ENCODE measurements around the gene ARSB. TPM values are rescaled to one million over a fixed set of nuclear protein-coding genes. Genes with fewer than 3 reads are reported as not detected.

ARSB gene
- total RNA-seq, 6 donors from 2014 or later = 9.8 to 24.1 (median 18.7) TPM

- no peaks in the 10 kb centered on the region for H3K4me1 ChIP-seq
- no peak overlapping the region for H3K4me3 ChIP-seq
- no peaks in the 10 kb centered on the region for H3K36me3 ChIP-seq
- TF ChIP-seq EP300 (IDR thresholded peaks at IDR 0.05) (no peak), POLR2AphosphoS5 (IDR thresholded peaks at IDR 0.05) (no peak), CTCF (IDR thresholded peaks at IDR 0.05) (no peak), POLR2A (IDR thresholded peaks at IDR 0.05) (no peak)
- DNase-seq (no peak), ATAC-seq (ENCODE audit: low FRiP score in 2 of 2) (peak in 1 of 2 donors; percentile 88)
- no peak overlapping the region for H3K27ac ChIP-seq
- H3K27me3 ChIP-seq = no peaks in the 10 kb centered on the region
- no peaks in the 10 kb centered on the region for H3K9me3 ChIP-seq
- WGBS, 2 donors = 93 to 94% methylated on average over 6 to 7 of the region's 7 CpGs
Measured at GRCh38 chr5:78757269-78758053, 227.6 kb downstream of the ARSB start.

- Histone ChIP-seq H3K9me3 (no peaks in the 10 kb centered on the region), H3K36me3 (no peaks in the 10 kb centered on the region), H3K27me3 (no peaks in the 10 kb centered on the region), H3K4me1 (no peaks in the 10 kb centered on the region), H3K27ac (no peak overlapping the region), H3K4me3 (no peak overlapping the region)
- WGBS, 2 donors = 81 to 88% methylated on average over 3 of the region's 3 CpGs
- no peak for DNase-seq
- ATAC-seq (ENCODE audit: low FRiP score in 2 of 2) = peak in 1 of 2 donors; percentile 7
- TF ChIP-seq POLR2A (IDR thresholded peaks at IDR 0.05) = no peak
- TF ChIP-seq CTCF (IDR thresholded peaks at IDR 0.05) = no peak
- no peak for TF ChIP-seq POLR2AphosphoS5 (IDR thresholded peaks at IDR 0.05)
- TF ChIP-seq EP300 (IDR thresholded peaks at IDR 0.05) = no peak
Measured at GRCh38 chr5:78756858-78757257, 228.3 kb downstream of the ARSB start.

- DNase-seq (no peak), ATAC-seq (ENCODE audit: low FRiP score in 2 of 2) (no peak)
- Histone ChIP-seq H3K9me3 (no peaks in the 10 kb centered on the region), H3K27ac (no peak overlapping the region), H3K4me1 (no peaks in the 10 kb centered on the region), H3K27me3 (no peaks in the 10 kb centered on the region), H3K36me3 (no peaks in the 10 kb centered on the region), H3K4me3 (no peak overlapping the region)
- WGBS, 2 donors = 64 to 71% methylated on average over 2 of the region's 2 CpGs
- TF ChIP-seq CTCF (IDR thresholded peaks at IDR 0.05) (no peak), POLR2AphosphoS5 (IDR thresholded peaks at IDR 0.05) (no peak), EP300 (IDR thresholded peaks at IDR 0.05) (no peak), POLR2A (IDR thresholded peaks at IDR 0.05) (no peak)
Measured at GRCh38 chr5:78755822-78756429, 229.2 kb downstream of the ARSB start.

- H3K27me3 ChIP-seq = no peaks in the 10 kb centered on the region
- H3K9me3 ChIP-seq = no peaks in the 10 kb centered on the region
- H3K27ac ChIP-seq = no peak overlapping the region
- no peaks in the 10 kb centered on the region for H3K4me1 ChIP-seq
- DNase-seq = no peak
- TF ChIP-seq CTCF (IDR thresholded peaks at IDR 0.05) (no peak), EP300 (IDR thresholded peaks at IDR 0.05) (no peak), POLR2AphosphoS5 (IDR thresholded peaks at IDR 0.05) (no peak), POLR2A (IDR thresholded peaks at IDR 0.05) (no peak)
- ATAC-seq (ENCODE audit: low FRiP score in 2 of 2) = no peak
- WGBS, 2 donors = 32 to 49% methylated on average over 2 of the region's 2 CpGs
- no peak overlapping the region for H3K4me3 ChIP-seq
- H3K36me3 ChIP-seq = no peaks in the 10 kb centered on the region
Measured at GRCh38 chr5:78754655-78755054, 230.5 kb downstream of the ARSB start.

All from upper lobe of left lung (tissue), 6 donors.